B cell (primary cell): Measurements from ENCODE around the gene ATAD2B. TPM values are rescaled to one million over a fixed set of nuclear protein-coding genes. Genes with fewer than 3 reads are reported as not detected.

Experiments used
- ATAC-seq: fragments of 200-7000 bp; cut with Tn5 transposase; one replicate; pipeline ENCODE4 v1.10.0; 2021; ENCODE audit warnings: low read depth, mild to moderate bottlenecking, moderate number of reproducible peaks, moderate library complexity
- CTCF ChIA-PET: fragments of 350-600 bp; sonication (Branson Sonifier 250); formaldehyde crosslinking; loops from one replicate; lab custom pipeline; 2021; ENCODE audit warnings: antibody characterized with exemption, inconsistent platforms; lab: Charles Lee
- POLR2A ChIA-PET: fragments of 350-600 bp; sonication (Branson Sonifier 250); formaldehyde crosslinking; loops from one replicate; lab custom pipeline; 2021; ENCODE audit warnings: antibody characterized with exemption; lab: Charles Lee
- DNase-seq: peaks from one replicate; pipeline ENCODE4 v3.0.0; 2013
- H2AFZ ChIP-seq: 2 replicates; pipeline ENCODE4 v1.6.1; 2012; ENCODE audit warnings: mild to moderate bottlenecking, low read depth, low read length; ENCODE audit not compliant: insufficient read depth, poor library complexity, severe bottlenecking
- H3K27ac ChIP-seq, 2 donors: 1 replicate in 1 of 2; 2 replicates in 1 of 2; pipeline ENCODE4 v1.5.1; 2012 to 2013; ENCODE audit warnings: low read length in 2 of 2, mild to moderate bottlenecking in 2 of 2, moderate library complexity in 1 of 2
- H3K27me3 ChIP-seq, 4 experiments: fragments of 200-600 bp in 1 of 4; sonication (generic) in 1 of 4; replicated peaks in 1 of 4; 1 replicate in 2 of 4; 2 replicates in 2 of 4; pipeline versions ENCODE4 v1.6.1 to v1.7.0; 2013 to 2016; ENCODE audit warnings: low read length in 3 of 4, mild to moderate bottlenecking in 2 of 4, mixed read lengths in 1 of 4, moderate library complexity in 1 of 4; ENCODE audit not compliant: insufficient read depth in 4 of 4, control insufficient read depth in 3 of 4; ENCODE audit errors: control extremely low read depth in 1 of 4
- H3K36me3 ChIP-seq, 2 experiments: replicated peaks in 1 of 2; 1 replicate in 1 of 2; 2 replicates in 1 of 2; pipeline versions ENCODE4 v1.6.1 to v1.7.1; 2013; ENCODE audit warnings: low read length in 1 of 2; ENCODE audit not compliant: insufficient read depth in 2 of 2, control insufficient read depth in 1 of 2; ENCODE audit errors: control extremely low read depth in 1 of 2, extremely low read depth in 1 of 2
- H3K4me1 ChIP-seq, 2 donors: fragments of 200-600 bp in 1 of 2; sonication (generic) in 1 of 2; 1 replicate in 1 of 2; 2 replicates in 1 of 2; pipeline versions ENCODE4 v1.5.1 to v1.6.1; 2013 to 2017; ENCODE audit warnings: low read length in 2 of 2; ENCODE audit not compliant: control insufficient read depth in 2 of 2, insufficient read depth in 2 of 2
- H3K4me2 ChIP-seq: replicated peaks from 2 replicates; pipeline ENCODE3; 2012; ENCODE audit warnings: mild to moderate bottlenecking, low read depth, low read length; ENCODE audit not compliant: poor library complexity, severe bottlenecking
- H3K4me3 ChIP-seq, 5 experiments: fragments of 200-600 bp in 1 of 5; sonication (generic) in 1 of 5; 1 replicate in 3 of 5; 2 replicates in 2 of 5; pipeline versions ENCODE4 v1.5.1 to v1.7.0; 2011 to 2016; ENCODE audit warnings: low read length in 4 of 5, mild to moderate bottlenecking in 4 of 5, low read depth in 2 of 5, control low read depth in 1 of 5, moderate library complexity in 1 of 5; ENCODE audit not compliant: insufficient read depth in 1 of 5; ENCODE audit errors: control extremely low read depth in 1 of 5, extremely low read depth in 1 of 5
- H3K79me2 ChIP-seq: fragments of 200-600 bp; sonication (generic); one replicate; pipeline ENCODE4 v1.6.0; 2016; ENCODE audit warnings: low read length; ENCODE audit not compliant: control insufficient read depth, insufficient read depth
- H3K9ac ChIP-seq: fragments of 200-600 bp; sonication (generic); 2 replicates; pipeline ENCODE4 v1.6.1; 2017; ENCODE audit warnings: mild to moderate bottlenecking, low read length, moderate library complexity
- H3K9me3 ChIP-seq, 3 donors: one replicate each; pipeline versions ENCODE4 v1.6.1 to v1.7.1; 2013; ENCODE audit warnings: low read length in 2 of 3; ENCODE audit not compliant: control insufficient read depth in 2 of 3, insufficient read depth in 1 of 3; ENCODE audit errors: control extremely low read depth in 1 of 3
- H4K20me1 ChIP-seq: 2 replicates; pipeline ENCODE4 v1.6.0; 2012; ENCODE audit warnings: mild to moderate bottlenecking, low read length; ENCODE audit not compliant: insufficient read depth, control insufficient read depth, poor library complexity, severe bottlenecking
- H3K27ac Mint-ChIP-seq: one replicate; pipeline ENCODE4 v1.8.0; 2021; ENCODE audit warnings: mixed read lengths
- H3K27me3 Mint-ChIP-seq: one replicate; pipeline ENCODE4 v1.8.0; 2021; ENCODE audit warnings: mixed read lengths
- H3K4me1 Mint-ChIP-seq: one replicate; pipeline ENCODE4 v1.8.0; 2021; ENCODE audit warnings: mixed read lengths
- H3K4me3 Mint-ChIP-seq: one replicate; pipeline ENCODE4 v1.8.0; 2021; ENCODE audit warnings: mixed read lengths
- H3K9me3 Mint-ChIP-seq: one replicate; pipeline ENCODE4 v1.8.0; 2022; ENCODE audit warnings: mixed read lengths; ENCODE audit not compliant: insufficient read depth
- EZH2 ChIP-seq: IDR thresholded peaks from 2 replicates; pipeline ENCODE4 v1.6.1; 2012; ENCODE audit warnings: borderline replicate concordance, low read depth, mild to moderate bottlenecking, moderate library complexity, low read length; ENCODE audit not compliant: insufficient read depth, poor library complexity, severe bottlenecking
- WGBS: methylation state at CpG from one replicate; pipeline ENCODE4 v1.1.5; 2013; ENCODE audit warnings: missing lambda C conversion rate; ENCODE audit not compliant: insufficient coverage; 5-methylcytosine and 5-hydroxymethylcytosine counted together
- intact Hi-C: fragments of 100-400 bp; cut with micrococcal nuclease; formaldehyde crosslinking; loops from one replicate; pipeline ENCODE4 v1.10.0; 2022
- polyA plus RNA-seq: library from polyadenylated mRNA; depleted of rRNA; stranded (reverse); fragments of >200 nt; gene quantifications from 2 replicates; pipeline ENCODE4 v1.2.3, GENCODE V29; 2012
- total RNA-seq, 2 donors: library from RNA; stranded (reverse); fragments of 120-200 nt in 1 of 2; gene quantifications; 1 replicate in 1 of 2; 2 replicates in 1 of 2; pipeline versions ENCODE4 v1.2.3 to v1.2.4, GENCODE V29; 2013 to 2022
- TF ChIP-seq, protein P1 (sequence below): fragments of 200-600 bp; IDR thresholded peaks from one replicate; pipeline ENCODE4 v1.8.0; 2022; ENCODE audit warnings: antibody characterized with exemption, mild to moderate bottlenecking

The ATAD2B gene
- total and polyA plus RNA-seq, 2 donors (not counting 1 experiment from before 2014, with no cell fraction given): 5.1 to 90.8 TPM

DNA sequence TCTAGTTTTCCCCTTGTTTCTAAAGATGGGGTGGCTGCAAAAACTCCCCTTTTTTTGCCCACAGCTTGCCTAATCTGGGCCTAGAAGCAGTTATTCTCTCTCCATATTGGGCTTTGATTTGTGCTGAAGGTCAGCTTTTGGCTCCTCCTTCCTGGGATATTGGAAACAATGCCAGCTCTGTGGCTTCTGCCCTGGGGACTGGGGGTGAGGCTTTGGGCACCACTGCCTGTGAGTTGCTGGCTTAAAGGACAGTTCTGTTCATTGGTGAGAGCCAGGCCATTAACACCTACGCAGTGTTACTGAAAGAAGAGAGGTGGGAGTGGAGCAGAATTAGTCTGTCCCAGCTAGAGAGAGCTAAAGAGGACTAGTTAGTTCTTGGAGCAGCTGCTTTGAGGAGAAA is 17.6 kb upstream of the ATAD2B start:
- Histone ChIP-seq H3K27me3 (no peaks in the 10 kb centered on the region), H3K4me2 (no peak overlapping the region), H3K27ac (no peak overlapping the region), H4K20me1 (no peaks in the 10 kb centered on the region), H3K4me1 (peaks cover 7 to 11% of the 10 kb centered on the region in 2 donors), H3K9me3 (no peaks in the 10 kb centered on the region), H2AFZ (no peak overlapping the region), H3K4me3 (no peak overlapping the region), H3K36me3 (peaks cover 0 to 3% of the 10 kb centered on the region in 2 experiments), H3K79me2 (peaks cover 68% of the 10 kb centered on the region), H3K9ac (no peak overlapping the region)
- intact Hi-C loops: loop anchor here (5.0 kb wide), 1 partner anchor 52 kb away; no protein-coding TSS in a partner anchor
- H3K9me3 Mint-ChIP-seq: no peaks in the 10 kb centered on the region
- DNase-seq: no peak
- POLR2A ChIA-PET: no interaction called here
- H3K4me1 Mint-ChIP-seq: peaks cover 18% of the 10 kb centered on the region
- no peak for TF ChIP-seq EZH2
- TF ChIP-seq, protein P1, sequence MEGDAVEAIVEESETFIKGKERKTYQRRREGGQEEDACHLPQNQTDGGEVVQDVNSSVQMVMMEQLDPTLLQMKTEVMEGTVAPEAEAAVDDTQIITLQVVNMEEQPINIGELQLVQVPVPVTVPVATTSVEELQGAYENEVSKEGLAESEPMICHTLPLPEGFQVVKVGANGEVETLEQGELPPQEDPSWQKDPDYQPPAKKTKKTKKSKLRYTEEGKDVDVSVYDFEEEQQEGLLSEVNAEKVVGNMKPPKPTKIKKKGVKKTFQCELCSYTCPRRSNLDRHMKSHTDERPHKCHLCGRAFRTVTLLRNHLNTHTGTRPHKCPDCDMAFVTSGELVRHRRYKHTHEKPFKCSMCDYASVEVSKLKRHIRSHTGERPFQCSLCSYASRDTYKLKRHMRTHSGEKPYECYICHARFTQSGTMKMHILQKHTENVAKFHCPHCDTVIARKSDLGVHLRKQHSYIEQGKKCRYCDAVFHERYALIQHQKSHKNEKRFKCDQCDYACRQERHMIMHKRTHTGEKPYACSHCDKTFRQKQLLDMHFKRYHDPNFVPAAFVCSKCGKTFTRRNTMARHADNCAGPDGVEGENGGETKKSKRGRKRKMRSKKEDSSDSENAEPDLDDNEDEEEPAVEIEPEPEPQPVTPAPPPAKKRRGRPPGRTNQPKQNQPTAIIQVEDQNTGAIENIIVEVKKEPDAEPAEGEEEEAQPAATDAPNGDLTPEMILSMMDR: no peak
- H3K27me3 Mint-ChIP-seq: no peaks in the 10 kb centered on the region
- H3K4me3 Mint-ChIP-seq: no peak overlapping the region
- no peak overlapping the region for H3K27ac Mint-ChIP-seq
- 89% methylated on average over 1 of the region's 1 CpG for WGBS
- no peak for ATAC-seq
- CTCF ChIA-PET: interaction anchor here (1.4 to 2.3 kb wide), 3 partner anchors 17 to 140 kb away, joined by 3 to 8 read pairs (median 6); partner anchors contain the start of genes ATAD2B and TP53I3

DNA sequence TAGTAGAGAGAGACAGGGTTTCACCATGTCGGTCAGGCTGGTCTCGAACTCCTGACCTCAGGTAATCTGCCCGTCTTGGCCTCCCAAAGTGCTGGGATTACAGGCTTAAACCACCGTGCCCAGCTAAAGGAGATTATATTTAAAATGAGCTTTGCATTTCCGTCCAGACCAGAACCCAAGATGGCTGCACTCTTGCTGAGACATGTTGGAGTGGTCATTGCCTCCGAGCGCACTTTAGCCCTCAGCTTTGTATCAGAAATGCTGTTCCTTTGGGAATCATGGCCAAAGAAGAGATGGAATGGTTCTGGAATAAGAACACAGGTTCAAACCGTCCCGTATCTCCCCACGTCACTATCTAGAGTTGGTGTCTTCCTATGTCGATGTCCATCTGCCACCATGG is 16.7 kb upstream of the ATAD2B start:
- Mint-ChIP-seq H3K27ac (no peak overlapping the region), H3K4me3 (no peak overlapping the region), H3K27me3 (no peaks in the 10 kb centered on the region), H3K9me3 (no peaks in the 10 kb centered on the region), H3K4me1 (peaks cover 26% of the 10 kb centered on the region)
- Histone ChIP-seq H3K4me3 (no peak overlapping the region), H4K20me1 (no peaks in the 10 kb centered on the region), H3K79me2 (peaks cover 62% of the 10 kb centered on the region), H3K4me1 (peaks cover 12 to 18% of the 10 kb centered on the region in 2 donors), H3K9ac (no peak overlapping the region), H3K27ac (no peak overlapping the region), H3K27me3 (no peaks in the 10 kb centered on the region), H2AFZ (no peak overlapping the region), H3K9me3 (no peaks in the 10 kb centered on the region), H3K4me2 (no peak overlapping the region), H3K36me3 (peaks cover 0 to 3% of the 10 kb centered on the region in 2 experiments)
- intact Hi-C loops: loop anchor here (5.0 kb wide), 1 partner anchor 51 kb away; no protein-coding TSS in a partner anchor
- CTCF ChIA-PET: interaction anchor here (2.3 kb wide), 1 partner anchor 16 kb away, joined by 8 read pairs; the partner anchor contains the start of gene ATAD2B
- ATAC-seq (no peak), DNase-seq (no peak)
- 99% methylated on average over 10 of the region's 11 CpGs for whole genome bisulfite sequencing
- TF ChIP-seq EZH2: no peak
- TF ChIP-seq, protein P1: no peak
- POLR2A ChIA-PET: interaction anchor here (0.6 to 5.6 kb wide), 2 partner anchors 17 to 20 kb away, joined by 4 to 47 read pairs; partner anchors contain the start of gene ATAD2B
